HG03066 (cell line): ENCODE measurements around the gene HMX3.
"Not testable (repeated sequence)": the region's sequence is repeated elsewhere in the genome, so short reads cannot be mapped to it uniquely, and the experiment has no call there.

ENCODE experiments used
- ATAC-seq: cut with Tn5 transposase; IDR thresholded peaks from one replicate; pipeline ENCODE4 v1.9.1; 2021; ENCODE audit warnings: low read depth; ENCODE audit not compliant: unreplicated experiment

HMX3 gene

GRCh38 chr10:123165445-123166072 lies 29.8 kb downstream of the HMX3 start:
- no peak for ATAC-seq

GRCh38 chr10:123166618-123167017 lies 30.8 kb downstream of the HMX3 start:
- no peak for ATAC-seq

GRCh38 chr10:123170961-123171360 lies 35.2 kb downstream of the HMX3 start:
- no peak for ATAC-seq

GRCh38 chr10:123171616-123172015 lies 35.8 kb downstream of the HMX3 start:
- not testable (repeated sequence) for ATAC-seq

GRCh38 chr10:123175389-123176387 lies 39.9 kb downstream of the HMX3 start:
- no peak for ATAC-seq

GRCh38 chr10:123178390-123178789 lies 42.6 kb downstream of the HMX3 start:
- ATAC-seq = not testable (repeated sequence)

- ATAC-seq = no peak
Measured at GRCh38 chr10:123180101-123181090, 44.6 kb downstream of the HMX3 start.

GRCh38 chr10:123183724-123184123 lies 48.0 kb downstream of the HMX3 start:
- ATAC-seq = no peak

- ATAC-seq = no peak
Measured at GRCh38 chr10:123187781-123188180, 52.0 kb downstream of the HMX3 start.
